ENCODE data around the gene SCAMP2. TPM values are rescaled to one million over a fixed set of nuclear protein-coding genes. Genes with fewer than 3 reads are reported as not detected.

Gene SCAMP2
- total RNA-seq, 1 experiment from 2014 or later, result 50.2 TPM

DNA sequence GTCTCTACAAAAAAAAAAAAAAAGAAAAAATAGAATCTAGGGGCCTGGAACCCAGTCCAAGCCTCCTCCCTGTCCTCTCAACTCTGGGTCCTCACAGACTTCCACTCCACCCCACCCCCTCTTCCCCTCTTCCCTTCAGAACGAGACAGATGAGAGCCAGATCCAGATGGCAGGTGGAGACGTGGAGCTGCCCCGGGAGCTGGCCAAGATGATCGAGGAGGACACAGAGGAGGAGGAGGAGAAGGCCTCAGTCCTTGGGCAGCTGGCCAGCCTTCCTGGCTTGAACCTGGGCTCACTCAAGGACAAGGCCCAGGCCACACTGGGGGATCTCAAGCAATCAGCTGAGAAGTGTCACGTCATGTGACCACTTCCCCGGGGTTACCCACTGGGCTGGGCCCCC is 43.2 kb downstream of the SCAMP2 start:
- Mint-ChIP-seq H3K27ac (no peak overlapping the region), H3K9me3 (no peaks in the 10 kb centered on the region), H3K4me1 (peaks cover 4 to 31% of the 10 kb centered on the region in 2 experiments; a peak in 3 of 4 replicates), H3K27me3 (ENCODE audit: low read depth) (peaks cover 51% of the 10 kb centered on the region), H3K36me3 (ENCODE audit: insufficient read depth in 1 of 3, low read depth in 3 of 3) (peaks cover 0 to under 1% (median 0%) of the 10 kb centered on the region in 3 experiments; a peak in 3 of 7 replicates), H3K4me3 (no peak overlapping the region)
- Histone ChIP-seq H3K23me2 (ENCODE audit: insufficient read length, low read depth, low read length, poor library complexity, severe bottlenecking) (no peaks in the 10 kb centered on the region), H3K27me3 (ENCODE audit: insufficient read depth, low read length) (peaks cover 10% of the 10 kb centered on the region; the same call in 1 of the 2 replicates), H3K9ac (ENCODE audit: extremely low read depth, insufficient read length, low read length) (no peak overlapping the region), H3K23ac (ENCODE audit: insufficient read length, low read depth, low read length) (no peak overlapping the region), H2AK5ac (ENCODE audit: insufficient read length, low read length) (no peak overlapping the region), H4K8ac (replicated peaks; ENCODE audit: insufficient read length, low read depth, low read length) (no peak overlapping the region), H3K56ac (ENCODE audit: insufficient read length, low read depth, low read length) (no peak overlapping the region), H3K27ac (ENCODE audit: insufficient read length, low read depth, low read length) (no peak overlapping the region), H2AFZ (ENCODE audit: low read length) (no peak overlapping the region), H2BK5ac (ENCODE audit: insufficient read length, low read length) (no peak overlapping the region), H3K79me2 (ENCODE audit: insufficient read depth, low read length) (no peaks in the 10 kb centered on the region), H2BK120ac (ENCODE audit: low read depth, low read length, poor library complexity, severe bottlenecking) (no peak overlapping the region), H3T11ph (ENCODE audit: low read length) (no peak overlapping the region), H3K4ac (ENCODE audit: low read depth, low read length) (no peak overlapping the region), H3K79me1 (ENCODE audit: insufficient read depth, low read depth, low read length, poor library complexity, severe bottlenecking) (no peaks in the 10 kb centered on the region), H3K14ac (ENCODE audit: insufficient read depth, low read length) (no peak overlapping the region), H2BK12ac (ENCODE audit: insufficient read length, low read depth, low read length) (no peak overlapping the region), H2BK20ac (ENCODE audit: low read depth, low read length, poor library complexity, severe bottlenecking) (no peak overlapping the region), H2BK15ac (ENCODE audit: low read depth, low read length) (no peak overlapping the region), H3K9me3 (ENCODE audit: control insufficient read depth, low read depth, low read length) (no peaks in the 10 kb centered on the region), H3K4me1 (ENCODE audit: insufficient read depth, low read length) (no peaks in the 10 kb centered on the region), H4K20me1 (ENCODE audit: control insufficient read depth, insufficient read depth, insufficient read length) (no peaks in the 10 kb centered on the region), H4K5ac (ENCODE audit: insufficient read length, low read depth, low read length) (no peak overlapping the region), H4K91ac (ENCODE audit: insufficient read length, low read depth, low read length) (no peak overlapping the region), H3K18ac (ENCODE audit: insufficient read length, low read depth, low read length) (no peak overlapping the region), H3K4me2 (ENCODE audit: insufficient read depth, insufficient read length, low read length) (no peak overlapping the region)
- TF ChIP-seq CTCF (conservative IDR thresholded peaks at IDR 0.05), result no peak
- no peak for DNase-seq
- whole genome bisulfite sequencing (ENCODE audit: extremely low coverage, insufficient read length, low lambda C conversion rate), result no CpG with 5 or more reads among the region's 6 CpGs
